Mesothelial cell of epicardium (in vitro differentiated cells): ENCODE measurements around the gene C8G. TPM values are rescaled to one million over a fixed set of nuclear protein-coding genes. Genes with fewer than 3 reads are reported as not detected.
A peak's percentile ranks its signal among the peaks of the same experiment; 100 is the strongest.

ENCODE experiments used
- DNase-seq, 2 experiments: peaks; one replicate each; pipeline ENCODE4 v3.0.0; 2021; ENCODE audit warnings: low spot score in 2 of 2; ENCODE audit not compliant: unreplicated experiment in 2 of 2
- H3K27ac Mint-ChIP-seq: 2 replicates; pipeline ENCODE4 v1.8.0; 2021; ENCODE audit warnings: mixed read lengths
- H3K27me3 Mint-ChIP-seq: 2 replicates; pipeline ENCODE4 v1.8.0; 2021; ENCODE audit warnings: low read depth, mixed read lengths
- H3K36me3 Mint-ChIP-seq: 2 replicates; pipeline ENCODE4 v1.8.0; 2021; ENCODE audit warnings: mixed read lengths
- H3K4me1 Mint-ChIP-seq: 2 replicates; pipeline ENCODE4 v1.8.0; 2021; ENCODE audit warnings: mixed read lengths
- H3K4me3 Mint-ChIP-seq: 2 replicates; pipeline ENCODE4 v1.8.0; 2021; ENCODE audit warnings: mild to moderate bottlenecking, moderate library complexity, mixed read lengths
- H3K9me3 Mint-ChIP-seq: 2 replicates; pipeline ENCODE4 v1.8.0; 2021; ENCODE audit warnings: mixed read lengths
- total RNA-seq: library from RNA; stranded (reverse); gene quantifications from 3 replicates; pipeline ENCODE4 v1.2.1, GENCODE V29; 2021
- TF ChIP-seq, protein P1 (sequence below): fragments of 200-600 bp; sonication (generic); IDR thresholded peaks from one replicate; pipeline ENCODE4 v1.5.0; 2021; ENCODE audit warnings: antibody characterized with exemption; ENCODE audit not compliant: unreplicated experiment

Gene C8G
- total RNA-seq, 1 donor from 2014 or later = 1.5 TPM

- H3K27me3 Mint-ChIP-seq = no peaks in the 10 kb centered on the region
- H3K9me3 Mint-ChIP-seq = no peaks in the 10 kb centered on the region
- H3K4me3 Mint-ChIP-seq = peak overlapping the region; percentile 70
- TF ChIP-seq, protein P1, sequence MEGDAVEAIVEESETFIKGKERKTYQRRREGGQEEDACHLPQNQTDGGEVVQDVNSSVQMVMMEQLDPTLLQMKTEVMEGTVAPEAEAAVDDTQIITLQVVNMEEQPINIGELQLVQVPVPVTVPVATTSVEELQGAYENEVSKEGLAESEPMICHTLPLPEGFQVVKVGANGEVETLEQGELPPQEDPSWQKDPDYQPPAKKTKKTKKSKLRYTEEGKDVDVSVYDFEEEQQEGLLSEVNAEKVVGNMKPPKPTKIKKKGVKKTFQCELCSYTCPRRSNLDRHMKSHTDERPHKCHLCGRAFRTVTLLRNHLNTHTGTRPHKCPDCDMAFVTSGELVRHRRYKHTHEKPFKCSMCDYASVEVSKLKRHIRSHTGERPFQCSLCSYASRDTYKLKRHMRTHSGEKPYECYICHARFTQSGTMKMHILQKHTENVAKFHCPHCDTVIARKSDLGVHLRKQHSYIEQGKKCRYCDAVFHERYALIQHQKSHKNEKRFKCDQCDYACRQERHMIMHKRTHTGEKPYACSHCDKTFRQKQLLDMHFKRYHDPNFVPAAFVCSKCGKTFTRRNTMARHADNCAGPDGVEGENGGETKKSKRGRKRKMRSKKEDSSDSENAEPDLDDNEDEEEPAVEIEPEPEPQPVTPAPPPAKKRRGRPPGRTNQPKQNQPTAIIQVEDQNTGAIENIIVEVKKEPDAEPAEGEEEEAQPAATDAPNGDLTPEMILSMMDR = no peak
- H3K4me1 Mint-ChIP-seq = peaks cover 8% of the 10 kb centered on the region
- DNase-seq = no peak
- no peak overlapping the region for H3K27ac Mint-ChIP-seq
- peaks cover 15% of the 10 kb centered on the region for H3K36me3 Mint-ChIP-seq
These were observed 1.5 kb upstream of the C8G start for GRCh38 chr9:136943291-136944211.

GRCh38 chr9:136944212-136944518 is 878 bp upstream of the C8G start:
- Mint-ChIP-seq H3K27me3 (no peaks in the 10 kb centered on the region), H3K4me1 (peaks cover 8% of the 10 kb centered on the region), H3K36me3 (peaks cover 10% of the 10 kb centered on the region), H3K4me3 (peak overlapping the region; percentile 70), H3K9me3 (no peaks in the 10 kb centered on the region), H3K27ac (no peak overlapping the region)
- TF ChIP-seq, protein P1 = no peak
- DNase-seq = no peak

DNA sequence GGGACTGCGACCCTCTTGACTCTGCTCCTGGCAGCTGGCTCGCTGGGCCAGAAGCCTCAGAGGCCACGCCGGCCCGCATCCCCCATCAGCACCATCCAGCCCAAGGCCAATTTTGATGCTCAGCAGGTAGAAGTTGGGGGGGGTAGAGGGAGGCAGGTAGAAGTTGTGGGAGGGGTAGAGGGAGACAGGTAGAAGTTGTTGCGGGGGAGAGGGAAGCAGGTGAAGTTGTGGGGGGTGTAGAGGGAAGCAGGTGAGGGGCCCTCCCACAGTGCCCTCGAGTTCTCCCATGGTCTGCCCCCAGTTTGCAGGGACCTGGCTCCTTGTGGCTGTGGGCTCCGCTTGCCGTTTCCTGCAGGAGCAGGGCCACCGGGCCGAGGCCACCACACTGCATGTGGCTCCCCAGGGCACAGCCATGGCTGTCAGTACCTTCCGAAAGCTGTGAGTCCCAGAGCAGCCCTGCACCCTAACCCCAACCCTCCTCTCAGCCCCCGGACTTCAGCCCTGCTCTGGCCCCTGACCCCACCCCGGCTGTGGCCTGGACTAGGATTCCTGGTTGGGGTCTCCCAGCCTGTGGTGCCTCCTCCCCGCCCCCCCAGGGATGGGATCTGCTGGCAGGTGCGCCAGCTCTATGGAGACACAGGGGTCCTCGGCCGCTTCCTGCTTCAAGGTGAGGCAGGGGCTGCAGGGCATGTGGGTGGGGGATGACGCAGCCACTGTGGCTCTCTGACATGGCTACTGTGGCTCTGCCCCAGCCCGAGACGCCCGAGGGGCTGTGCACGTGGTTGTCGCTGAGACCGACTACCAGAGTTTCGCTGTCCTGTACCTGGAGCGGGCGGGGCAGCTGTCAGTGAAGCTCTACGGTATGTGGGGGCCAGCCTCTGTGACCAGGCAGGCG is 537 bp downstream of the C8G start:
- Mint-ChIP-seq H3K9me3 (no peaks in the 10 kb centered on the region), H3K36me3 (peaks cover 6% of the 10 kb centered on the region), H3K4me3 (peak overlapping the region; percentile 46), H3K27me3 (no peaks in the 10 kb centered on the region), H3K4me1 (peaks cover 8% of the 10 kb centered on the region), H3K27ac (no peak overlapping the region)
- TF ChIP-seq, protein P1 = no peak
- no peak for DNase-seq

- Mint-ChIP-seq H3K9me3 (no peaks in the 10 kb centered on the region), H3K4me3 (no peak overlapping the region), H3K27ac (no peak overlapping the region), H3K4me1 (peaks cover 8% of the 10 kb centered on the region), H3K27me3 (no peaks in the 10 kb centered on the region), H3K36me3 (peaks cover 3% of the 10 kb centered on the region)
- TF ChIP-seq, protein P1 = no peak
- no peak for DNase-seq
These were observed 1.4 kb downstream of the C8G start for GRCh38 chr9:136946228-136947027.
